Measurements from ENCODE around the gene ZBTB17. TPM values are rescaled to one million over a fixed set of nuclear protein-coding genes. Genes with fewer than 3 reads are reported as not detected.
A peak's percentile ranks its signal among the peaks of the same experiment; 100 is the strongest.

Gene ZBTB17
- polyA plus RNA-seq, 4 donors = 30.4 to 42.6 (median 33.7) TPM

- no peak for DNase-seq (ENCODE audit: low read depth in 4 of 4, low spot score in 2 of 4)
Measured at GRCh38 chr1:15962671-15963362, 13.1 kb downstream of the ZBTB17 start.

- no peak for DNase-seq (ENCODE audit: low read depth in 4 of 4, low spot score in 2 of 4)
Measured at GRCh38 chr1:15962176-15962575, 13.7 kb downstream of the ZBTB17 start.

GRCh38 chr1:15961492-15961891, 14.4 kb downstream of the ZBTB17 start:
- no peak for DNase-seq (ENCODE audit: low read depth in 4 of 4, low spot score in 2 of 4)

- no peak for DNase-seq (ENCODE audit: low read depth in 4 of 4, low spot score in 2 of 4)
Measured at GRCh38 chr1:15960808-15961207, 15.1 kb downstream of the ZBTB17 start.

GRCh38 chr1:15959827-15960446, 16.0 kb downstream of the ZBTB17 start:
- no peak for DNase-seq (ENCODE audit: low read depth in 4 of 4, low spot score in 2 of 4)

GRCh38 chr1:15959424-15959823, 16.5 kb downstream of the ZBTB17 start:
- no peak for DNase-seq (ENCODE audit: low read depth in 4 of 4, low spot score in 2 of 4)

- no peak for DNase-seq (ENCODE audit: low read depth in 4 of 4, low spot score in 2 of 4)
Measured at GRCh38 chr1:15958793-15959192, 17.1 kb downstream of the ZBTB17 start.

GRCh38 chr1:15958111-15958510, 17.8 kb downstream of the ZBTB17 start:
- DNase-seq (ENCODE audit: low read depth in 4 of 4, low spot score in 2 of 4) = no peak

- peak in 1 of 4 donors; percentile 29 for DNase-seq (ENCODE audit: low read depth in 4 of 4, low spot score in 2 of 4)
Measured at GRCh38 chr1:15957221-15958095, 18.4 kb downstream of the ZBTB17 start.

- no peak for DNase-seq (ENCODE audit: low read depth in 4 of 4, low spot score in 2 of 4)
Measured at GRCh38 chr1:15956150-15956549, 19.8 kb downstream of the ZBTB17 start.

GRCh38 chr1:15955552-15955951, 20.3 kb downstream of the ZBTB17 start:
- DNase-seq (ENCODE audit: low read depth in 4 of 4, low spot score in 2 of 4) = no peak

- DNase-seq (ENCODE audit: low read depth in 4 of 4, low spot score in 2 of 4) = no peak
Measured at GRCh38 chr1:15954316-15954715, 21.6 kb downstream of the ZBTB17 start.

GRCh38 chr1:15953791-15954241, 22.1 kb downstream of the ZBTB17 start:
- DNase-seq (ENCODE audit: low read depth in 4 of 4, low spot score in 2 of 4) = no peak

- DNase-seq (ENCODE audit: low read depth in 4 of 4, low spot score in 2 of 4) = no peak
Measured at GRCh38 chr1:15953294-15953771, 22.6 kb downstream of the ZBTB17 start.

GRCh38 chr1:15952317-15953258, 23.3 kb downstream of the ZBTB17 start:
- no peak for DNase-seq (ENCODE audit: low read depth in 4 of 4, low spot score in 2 of 4)

- no peak for DNase-seq (ENCODE audit: low read depth in 4 of 4, low spot score in 2 of 4)
Measured at GRCh38 chr1:15951341-15952153, 24.4 kb downstream of the ZBTB17 start.

GRCh38 chr1:15950763-15951295, 25.1 kb downstream of the ZBTB17 start:
- no peak for DNase-seq (ENCODE audit: low read depth in 4 of 4, low spot score in 2 of 4)

GRCh38 chr1:15950302-15950701, 25.6 kb downstream of the ZBTB17 start:
- DNase-seq (ENCODE audit: low read depth in 4 of 4, low spot score in 2 of 4) = no peak

Data from left renal cortex interstitium (tissue), 4 donors.